GM18511 (cell line): Measurements from ENCODE around the gene AGRN.
A peak's percentile ranks its signal among the peaks of the same experiment; 100 is the strongest.
"Not testable (repeated sequence)": the region's sequence is repeated elsewhere in the genome, so short reads cannot be mapped to it uniquely, and the experiment has no call there.

Source experiments
- ATAC-seq: cut with Tn5 transposase; IDR thresholded peaks from one replicate; pipeline ENCODE4 v1.9.1; 2021; ENCODE audit warnings: mild to moderate bottlenecking, moderate library complexity; ENCODE audit not compliant: unreplicated experiment

AGRN gene

GRCh38 chr1:1020000-1020404, at the start of gene AGRN:
Gene AGRN, plus strand, starts transcription at chr1:1020120. Its CDS starts 53 bp downstream, at chr1:1020173.
- ATAC-seq = peak; percentile 33

GRCh38 chr1:970242-970972, 49.5 kb upstream of the AGRN start:
- no peak for ATAC-seq

DNA sequence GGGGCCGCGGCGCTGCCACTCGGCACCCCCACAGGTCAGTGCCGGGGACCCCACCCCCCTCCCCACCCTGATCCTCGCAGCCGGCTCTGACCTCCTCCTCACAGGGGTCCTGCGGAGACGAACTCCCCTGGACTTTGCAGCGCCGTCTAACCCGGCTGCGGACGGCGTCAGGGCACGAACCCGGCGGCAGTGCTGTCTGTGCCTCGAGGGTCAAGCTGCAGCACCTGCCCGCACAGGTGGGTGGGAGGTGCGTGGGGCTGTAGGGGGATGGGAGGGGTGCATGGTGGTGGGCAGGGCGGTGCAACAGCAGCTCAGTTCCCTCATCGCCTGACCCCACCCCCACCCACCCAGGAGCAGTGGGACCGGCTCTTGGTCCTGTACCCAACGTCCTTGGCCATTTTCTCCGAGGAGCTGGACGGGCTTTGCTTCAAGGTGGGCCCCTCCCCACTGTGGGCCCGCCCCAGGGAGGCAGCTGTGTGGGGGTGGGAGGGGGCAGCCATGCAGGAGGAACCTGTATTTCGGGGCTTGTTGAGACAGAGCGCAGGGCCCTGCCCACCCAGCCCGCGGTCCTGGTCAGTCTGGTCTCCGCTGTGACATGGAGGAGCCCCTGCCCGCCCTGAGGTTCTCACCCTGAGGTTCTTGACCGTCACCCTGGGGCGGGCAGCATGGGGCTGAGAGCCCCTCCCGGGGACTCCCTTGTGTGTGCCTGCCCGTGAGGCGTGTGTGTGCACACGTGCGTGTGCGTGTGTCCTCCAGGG, 48.8 kb upstream of the AGRN start:
- no peak for ATAC-seq

DNA sequence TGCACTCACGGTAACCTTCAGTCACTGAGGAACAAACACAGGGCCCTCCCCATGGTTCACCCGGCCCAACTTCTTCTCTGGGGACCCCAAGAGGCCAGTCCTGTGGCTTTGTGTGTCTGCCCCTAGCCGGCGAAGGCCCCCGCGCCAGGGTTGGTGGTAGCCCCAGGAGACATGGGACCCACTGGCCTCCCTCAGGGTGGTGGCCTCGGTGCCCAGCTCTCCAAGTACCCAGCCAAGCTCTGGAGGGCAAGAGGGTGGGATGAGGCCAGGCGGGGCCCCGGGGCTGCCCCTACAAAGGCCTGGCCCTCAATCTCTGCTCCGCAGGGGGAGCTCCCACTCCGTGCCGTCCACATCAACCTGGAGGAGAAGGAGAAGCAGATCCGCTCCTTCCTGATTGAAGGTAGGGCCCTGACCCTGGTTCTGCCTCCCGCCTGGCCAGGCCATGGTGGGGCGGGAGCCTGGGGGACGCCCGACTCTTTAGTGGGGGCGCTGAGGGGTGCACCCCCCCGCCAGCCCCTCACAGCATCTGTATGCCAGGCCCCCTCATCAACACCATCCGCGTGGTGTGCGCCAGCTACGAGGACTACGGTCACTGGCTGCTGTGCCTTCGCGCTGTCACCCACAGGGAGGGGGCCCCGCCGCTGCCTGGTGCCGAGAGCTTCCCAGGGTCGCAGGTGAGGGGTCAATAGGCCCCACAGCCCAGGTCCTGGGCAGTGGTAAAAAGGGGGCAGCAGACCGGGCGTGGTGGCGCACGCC, 48.0 kb upstream of the AGRN start:
- no peak for ATAC-seq

- ATAC-seq = no peak
Observed at GRCh38 chr1:972726-973458, 47.0 kb upstream of the AGRN start.

DNA sequence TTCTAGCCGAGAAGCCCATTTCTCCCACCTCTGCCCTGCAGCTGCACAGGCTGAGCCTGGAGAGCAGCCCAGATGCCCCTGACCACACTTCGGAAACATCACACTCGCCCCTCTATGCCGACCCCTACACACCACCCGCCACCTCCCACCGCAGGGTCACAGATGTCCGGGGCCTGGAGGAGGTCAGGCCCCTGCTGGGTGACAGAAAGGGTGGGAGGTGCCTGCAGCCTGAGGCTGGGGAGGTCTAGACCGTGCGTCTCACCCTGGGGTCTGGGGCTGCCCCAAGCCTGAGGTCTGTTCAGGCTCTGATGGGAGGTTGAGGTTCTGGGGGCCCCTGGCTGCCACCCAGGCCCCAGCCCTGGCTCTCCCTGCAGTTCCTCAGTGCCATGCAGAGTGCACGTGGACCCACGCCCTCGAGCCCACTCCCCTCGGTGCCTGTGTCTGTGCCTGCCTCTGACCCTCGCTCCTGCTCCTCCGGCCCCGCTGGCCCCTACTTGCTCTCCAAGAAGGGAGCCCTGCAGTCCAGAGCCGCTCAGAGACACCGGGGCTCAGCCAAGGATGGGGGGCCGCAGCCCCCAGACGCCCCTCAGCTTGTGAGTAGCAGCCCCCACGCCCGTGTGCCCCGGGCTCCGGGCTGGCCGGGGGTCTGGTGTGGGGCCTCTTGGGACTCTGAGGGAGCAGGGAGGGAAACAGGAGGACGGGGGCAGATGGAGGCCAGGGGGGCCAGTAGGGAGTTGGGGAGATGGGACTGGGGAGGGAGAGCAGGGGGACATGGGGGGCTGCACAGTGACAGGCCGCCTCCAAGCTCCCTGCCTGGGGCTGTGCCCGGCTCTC, 46.2 kb upstream of the AGRN start:
- ATAC-seq = no peak

DNA sequence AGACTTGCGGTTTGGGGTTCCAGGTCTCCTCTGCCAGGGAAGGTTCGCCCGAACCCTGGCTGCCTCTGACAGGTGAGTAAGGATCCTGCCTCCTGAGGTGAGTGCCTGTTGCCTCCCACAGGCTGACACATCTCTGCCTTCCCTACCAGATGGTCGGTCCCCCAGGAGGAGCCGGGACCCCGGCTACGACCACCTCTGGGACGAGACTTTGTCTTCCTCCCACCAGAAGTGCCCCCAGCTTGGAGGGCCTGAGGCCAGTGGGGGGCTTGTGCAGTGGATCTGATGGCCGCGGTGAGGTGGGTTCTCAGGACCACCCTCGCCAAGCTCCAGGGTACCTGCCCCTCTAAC, 45.7 kb upstream of the AGRN start:
- ATAC-seq = no peak

GRCh38 chr1:974687-975328, 45.1 kb upstream of the AGRN start:
- ATAC-seq = no peak

DNA sequence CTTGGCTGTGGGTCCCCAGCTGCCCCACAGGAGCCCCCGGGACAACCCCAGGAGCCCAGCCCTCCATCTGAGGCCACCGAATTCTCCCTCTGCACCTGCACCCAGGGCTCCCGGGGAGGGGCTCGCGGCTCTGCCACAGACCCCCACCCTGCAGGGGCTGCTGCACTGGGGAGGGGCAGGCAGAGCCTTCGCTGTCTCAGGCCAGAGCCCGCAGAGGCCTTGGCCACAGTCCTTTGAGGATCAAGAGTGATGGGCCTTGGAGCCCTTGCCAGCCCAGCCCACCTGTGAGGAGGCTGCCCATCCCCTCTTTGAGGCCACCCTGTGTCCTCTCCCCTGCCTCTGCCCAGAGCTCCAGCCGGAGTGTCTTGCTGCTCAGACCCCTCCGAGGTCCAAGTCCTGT, 44.6 kb upstream of the AGRN start:
- no peak for ATAC-seq

GRCh38 chr1:975896-976683, 43.8 kb upstream of the AGRN start:
- peak; percentile 77 for ATAC-seq

GRCh38 chr1:976791-977190, 43.1 kb upstream of the AGRN start:
- ATAC-seq = not testable (repeated sequence)

DNA sequence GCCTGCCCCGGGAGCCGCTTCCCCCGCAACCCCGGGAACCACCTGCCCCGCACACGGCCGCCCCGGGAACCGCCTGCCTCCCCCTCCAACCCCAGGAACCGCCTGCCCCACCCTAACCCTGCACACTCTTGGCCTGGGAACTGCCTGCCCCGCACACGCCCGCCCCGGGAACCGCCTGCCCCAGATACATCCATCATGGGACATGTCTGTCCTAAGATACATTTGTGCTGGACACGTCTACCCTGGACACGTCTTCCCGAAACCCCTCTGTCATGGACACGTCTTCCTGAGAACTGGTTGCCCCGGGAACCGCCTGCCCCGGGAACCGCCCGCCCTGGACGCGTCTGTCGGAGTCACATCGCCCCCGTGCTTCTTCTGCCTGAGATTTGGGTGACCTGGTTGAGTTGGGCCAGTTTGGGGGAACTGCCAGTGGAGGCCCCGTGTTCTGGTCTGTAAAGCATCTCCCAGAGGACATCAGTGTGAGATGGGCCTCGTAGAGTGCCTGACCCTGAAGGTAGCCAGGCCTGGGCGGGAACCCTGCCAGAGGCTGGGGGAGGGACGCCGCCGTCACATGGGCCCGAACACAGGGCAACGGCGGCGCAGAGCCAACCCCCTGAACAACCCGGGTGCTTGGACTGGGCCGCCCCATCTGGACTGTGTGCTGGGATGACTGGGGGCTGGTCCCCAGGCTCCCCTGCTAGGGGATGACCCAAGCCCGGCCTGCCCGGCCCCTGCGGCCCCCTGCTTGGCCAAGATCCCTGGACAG, 41.7 kb upstream of the AGRN start:
- ATAC-seq = no peak

DNA sequence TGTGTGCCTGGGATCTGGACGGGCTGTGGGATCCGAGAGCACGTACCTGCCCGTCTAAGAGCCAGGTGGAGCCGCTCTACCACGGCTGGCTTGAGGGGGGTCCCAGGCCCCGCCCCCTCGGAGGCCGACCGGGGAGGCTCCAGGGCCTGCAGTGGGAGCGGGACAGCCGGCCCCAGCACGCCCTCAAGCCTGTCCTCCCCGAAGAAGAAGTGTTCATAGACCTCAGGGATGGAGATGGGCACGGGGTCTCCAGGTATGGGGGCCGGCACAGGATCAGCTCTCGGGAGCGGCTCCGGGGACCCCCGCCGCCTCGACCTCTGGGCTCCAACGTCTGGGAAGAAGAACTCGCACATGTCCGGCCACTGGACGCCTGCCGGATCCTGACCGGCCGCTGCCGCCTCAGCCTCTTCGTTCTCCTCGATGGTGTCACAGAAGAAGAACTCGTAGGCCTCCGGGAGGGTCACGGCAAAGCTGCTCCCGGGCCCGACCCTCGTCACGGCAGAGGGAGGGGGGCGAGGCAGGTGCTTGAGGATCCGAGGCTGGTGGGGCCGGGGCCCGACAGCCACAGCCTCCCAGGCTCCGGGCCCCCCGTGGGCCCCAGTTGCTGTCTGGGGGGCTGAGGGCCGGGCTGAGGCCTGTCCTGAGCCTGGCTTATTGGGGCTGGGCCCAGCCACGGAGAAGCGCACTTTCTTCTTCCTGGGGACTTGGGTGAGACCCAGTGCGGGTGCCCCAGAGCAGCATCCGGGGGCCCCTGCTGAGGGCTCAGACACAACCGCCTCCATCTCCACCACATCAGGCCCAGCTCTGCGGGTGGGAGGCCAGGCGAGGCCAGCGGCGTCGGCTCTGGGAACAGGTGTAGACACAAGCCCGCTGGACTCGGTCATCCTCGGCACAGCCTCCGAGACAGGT, 40.8 kb upstream of the AGRN start:
- no peak for ATAC-seq

GRCh38 chr1:979744-980072, 40.2 kb upstream of the AGRN start:
- no peak for ATAC-seq

DNA sequence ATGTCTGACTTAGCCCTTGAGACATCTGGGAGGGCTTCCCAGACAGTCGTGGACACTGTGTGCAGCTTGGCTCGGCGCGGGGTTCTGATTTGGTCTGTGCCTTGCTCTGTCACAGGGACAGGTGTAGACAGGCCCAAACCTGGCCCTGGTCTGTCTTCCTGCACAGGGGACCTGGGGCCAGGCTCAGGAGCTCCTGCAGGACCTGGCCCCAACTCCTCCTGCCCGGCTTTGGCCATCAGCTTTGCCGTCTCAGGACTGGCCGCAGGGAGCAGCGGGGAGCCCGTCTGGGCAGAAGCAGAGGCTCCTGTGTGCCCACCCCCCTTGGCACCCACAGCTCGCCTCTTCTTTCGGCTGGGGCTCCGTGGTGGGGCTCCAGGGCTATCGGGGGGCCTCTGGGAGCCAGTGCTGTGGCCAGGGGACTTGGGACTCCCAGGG, 39.8 kb upstream of the AGRN start:
- ATAC-seq = no peak

- no peak for ATAC-seq
Observed at GRCh38 chr1:980602-981395, 39.1 kb upstream of the AGRN start.
